ENCODE measurements around the gene HOXC10. TPM values are rescaled to one million over a fixed set of nuclear protein-coding genes. Genes with fewer than 3 reads are reported as not detected.

HOXC10 gene
- polyA plus RNA-seq, 4 donors, result 1.2 TPM; not detected in 3

DNA sequence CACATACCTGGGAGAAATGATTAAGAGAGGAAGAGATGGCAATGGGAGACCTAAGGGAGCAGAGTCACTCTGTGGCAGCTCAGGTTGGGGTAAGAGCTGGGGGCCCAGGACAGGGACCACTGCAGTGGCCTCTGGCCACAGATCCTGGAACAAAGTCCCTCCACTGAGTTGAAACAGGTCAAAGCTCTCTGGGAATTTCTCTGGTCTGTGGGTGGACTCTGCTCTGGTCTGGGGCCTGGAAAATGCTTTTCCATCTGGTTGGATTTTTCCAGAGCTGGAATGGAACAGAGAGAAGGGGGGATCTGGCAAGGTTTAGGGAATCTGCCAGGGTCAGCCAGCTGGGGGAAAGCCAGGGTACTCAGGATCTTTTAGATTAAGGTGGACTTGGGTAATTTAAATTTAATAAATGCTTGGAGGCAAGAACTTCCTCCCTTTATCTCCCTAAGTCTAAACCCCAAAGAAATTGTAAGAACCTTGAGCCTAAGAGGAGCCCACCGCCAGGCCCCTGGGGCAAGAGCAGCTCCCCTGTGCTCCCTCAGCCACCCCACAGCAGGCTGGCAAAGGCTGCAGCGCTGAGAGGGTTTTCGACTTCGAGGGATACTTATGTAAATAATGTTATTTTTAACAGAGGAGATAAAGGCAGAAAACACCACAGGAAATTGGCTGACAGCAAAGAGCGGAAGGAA is 3.7 kb downstream of the HOXC10 start:
- H3K27me3 ChIP-seq (ENCODE audit: control insufficient read depth in 3 of 3, insufficient read depth in 3 of 3, low read length in 3 of 3), result peaks cover 7 to 99% (median 70%) of the 10 kb centered on the region in 3 donors

DNA sequence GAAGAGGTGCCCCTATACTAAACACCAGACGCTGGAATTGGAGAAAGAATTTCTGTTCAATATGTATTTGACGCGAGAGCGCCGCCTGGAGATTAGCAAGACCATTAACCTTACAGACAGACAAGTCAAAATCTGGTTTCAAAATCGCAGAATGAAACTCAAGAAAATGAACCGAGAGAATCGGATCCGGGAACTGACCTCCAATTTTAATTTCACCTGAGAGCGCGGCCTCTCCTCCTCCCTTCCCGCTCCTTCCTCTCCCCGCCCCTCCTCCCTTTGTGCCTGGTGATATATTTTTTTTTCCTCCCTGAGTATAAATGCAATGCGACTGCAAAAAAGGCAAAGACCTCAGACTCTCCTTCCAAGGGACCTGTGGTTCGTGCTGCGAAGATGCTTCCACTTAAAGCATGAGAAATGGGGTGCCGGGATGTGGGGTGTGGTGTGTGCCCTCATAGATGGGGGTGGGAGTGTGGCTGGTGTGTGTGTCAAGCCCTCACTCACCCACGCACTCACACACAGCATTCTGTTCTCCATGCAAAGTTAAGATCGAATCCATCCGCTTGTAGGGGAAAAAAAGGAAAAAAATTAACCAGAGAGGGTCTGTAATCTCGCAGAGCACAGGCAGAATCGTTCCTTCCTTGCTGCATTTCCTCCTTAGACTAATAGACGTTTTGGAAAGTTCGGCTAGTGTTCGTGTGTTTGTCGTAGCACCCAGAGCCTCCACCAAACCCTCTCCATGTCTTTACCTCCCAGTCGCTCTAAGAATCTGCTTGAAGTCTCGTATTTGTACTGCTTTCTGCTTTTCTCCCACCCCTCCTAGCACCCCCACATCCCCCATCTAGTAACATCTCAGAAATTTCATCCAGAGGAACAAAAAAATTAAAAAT is 4.5 kb downstream of the HOXC10 start:
- Histone ChIP-seq H3K9me3 (ENCODE audit: control insufficient read depth in 2 of 2, insufficient read depth in 1 of 2, low read depth in 1 of 2, low read length in 1 of 2) (peaks cover 0 to 4% of the 10 kb centered on the region in 2 donors), H3K27ac (ENCODE audit: low read depth in 1 of 3, low read length in 2 of 3) (no peak overlapping the region), H3K4me1 (ENCODE audit: control insufficient read depth in 3 of 3, insufficient read depth in 2 of 3, low read depth in 1 of 3, low read length in 2 of 3) (peaks cover 5 to 38% (median 6%) of the 10 kb centered on the region in 3 donors), H3K27me3 (ENCODE audit: control insufficient read depth in 3 of 3, insufficient read depth in 3 of 3, low read length in 3 of 3) (peaks cover 7 to 99% (median 70%) of the 10 kb centered on the region in 3 donors), H3K36me3 (ENCODE audit: control insufficient read depth in 3 of 3, insufficient read depth in 2 of 3, low read depth in 1 of 3, low read length in 3 of 3) (no peaks in the 10 kb centered on the region), H3K4me3 (ENCODE audit: low read depth in 1 of 3, low read length in 3 of 3) (no peak overlapping the region)
- peak; percentile 56 to 71 for DNase-seq
- WGBS, 3 donors, result 3 to 5% (median 4%) methylated on average over 28 of the region's 28 CpGs
- no peak for FAIRE-seq

More for the DNA sequence above, 3.7 kb downstream of the HOXC10 start:
- Histone ChIP-seq H3K27ac (ENCODE audit: low read depth in 1 of 3, low read length in 2 of 3) (no peak overlapping the region), H3K36me3 (ENCODE audit: control insufficient read depth in 3 of 3, insufficient read depth in 2 of 3, low read depth in 1 of 3, low read length in 3 of 3) (no peaks in the 10 kb centered on the region), H3K9me3 (ENCODE audit: control insufficient read depth in 2 of 2, insufficient read depth in 1 of 2, low read depth in 1 of 2, low read length in 1 of 2) (peaks cover 0 to 4% of the 10 kb centered on the region in 2 donors), H3K4me1 (ENCODE audit: control insufficient read depth in 3 of 3, insufficient read depth in 2 of 3, low read depth in 1 of 3, low read length in 2 of 3) (peaks cover 3 to 32% (median 5%) of the 10 kb centered on the region in 3 donors), H3K4me3 (ENCODE audit: low read depth in 1 of 3, low read length in 3 of 3) (no peak overlapping the region)
- DNase-seq (peak in 1 of 2 donors; percentile 33), FAIRE-seq (no peak)
- WGBS, 3 donors, result 7 to 10% (median 8%) methylated on average over 5 of the region's 5 CpGs

GRCh38 chr12:53990311-53991076 is 5.5 kb downstream of the HOXC10 start:
- H3K9me3 ChIP-seq (ENCODE audit: control insufficient read depth in 2 of 2, insufficient read depth in 1 of 2, low read depth in 1 of 2, low read length in 1 of 2), result peaks cover 0 to 4% of the 10 kb centered on the region in 2 donors
- H3K4me1 ChIP-seq (ENCODE audit: control insufficient read depth in 3 of 3, insufficient read depth in 2 of 3, low read depth in 1 of 3, low read length in 2 of 3), result peaks cover 4 to 43% (median 8%) of the 10 kb centered on the region in 3 donors
- peak in 1 of 2 donors; percentile 32 for DNase-seq
- H3K27ac ChIP-seq (ENCODE audit: low read depth in 1 of 3, low read length in 2 of 3), result no peak overlapping the region
- H3K27me3 ChIP-seq (ENCODE audit: control insufficient read depth in 3 of 3, insufficient read depth in 3 of 3, low read length in 3 of 3), result peaks cover 7 to 100% (median 73%) of the 10 kb centered on the region in 3 donors
- H3K36me3 ChIP-seq (ENCODE audit: control insufficient read depth in 3 of 3, insufficient read depth in 2 of 3, low read depth in 1 of 3, low read length in 3 of 3), result no peaks in the 10 kb centered on the region
- 3 to 7% (median 4%) methylated on average over 27 of the region's 27 CpGs for WGBS, 3 donors
- no peak for FAIRE-seq
- H3K4me3 ChIP-seq (ENCODE audit: low read depth in 1 of 3, low read length in 3 of 3), result no peak overlapping the region

- Histone ChIP-seq H3K9me3 (ENCODE audit: control insufficient read depth in 2 of 2, insufficient read depth in 1 of 2, low read depth in 1 of 2, low read length in 1 of 2) (no peaks in the 10 kb centered on the region), H3K27ac (ENCODE audit: low read depth in 1 of 3, low read length in 2 of 3) (no peak overlapping the region), H3K4me1 (ENCODE audit: control insufficient read depth in 3 of 3, insufficient read depth in 2 of 3, low read depth in 1 of 3, low read length in 2 of 3) (peaks cover 4 to 44% (median 4%) of the 10 kb centered on the region in 3 donors), H3K4me3 (ENCODE audit: low read depth in 1 of 3, low read length in 3 of 3) (no peak overlapping the region), H3K36me3 (ENCODE audit: control insufficient read depth in 3 of 3, insufficient read depth in 2 of 3, low read depth in 1 of 3, low read length in 3 of 3) (no peaks in the 10 kb centered on the region), H3K27me3 (ENCODE audit: control insufficient read depth in 3 of 3, insufficient read depth in 3 of 3, low read length in 3 of 3) (peaks cover 7 to 100% (median 71%) of the 10 kb centered on the region in 3 donors)
- DNase-seq (no peak), FAIRE-seq (no peak)
- 4 to 7% (median 4%) methylated on average over 8 of the region's 8 CpGs for WGBS, 3 donors
Observed at GRCh38 chr12:53991077-53991460, 6.1 kb downstream of the HOXC10 start.

DNA sequence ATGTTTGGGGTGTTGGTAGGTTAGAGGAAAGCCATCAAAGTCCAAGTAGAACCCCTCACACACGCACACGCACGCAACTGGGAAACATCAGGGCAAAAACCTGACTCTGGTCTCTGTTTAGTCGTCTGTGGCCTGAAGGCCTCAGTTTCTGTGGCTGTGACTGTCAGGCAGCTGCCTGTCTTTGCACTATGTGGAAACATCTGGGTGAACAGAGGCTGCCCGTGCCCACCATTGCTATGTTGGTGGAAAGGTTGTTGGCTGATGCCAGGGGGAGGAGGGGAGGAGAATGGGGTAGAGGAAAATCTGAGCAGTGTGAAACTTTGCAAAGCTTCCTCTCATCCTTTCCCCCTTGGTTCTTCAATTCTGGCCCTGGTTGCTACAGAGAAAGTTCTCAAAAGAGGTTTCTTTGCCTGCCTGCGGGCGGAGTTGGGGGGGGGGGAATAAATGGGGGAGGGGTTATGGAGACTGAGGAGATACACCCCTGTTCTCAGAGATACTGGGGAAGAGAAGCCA is 7.5 kb downstream of the HOXC10 start:
- Histone ChIP-seq H3K9me3 (ENCODE audit: control insufficient read depth in 2 of 2, insufficient read depth in 1 of 2, low read depth in 1 of 2, low read length in 1 of 2) (peaks cover 0 to 3% of the 10 kb centered on the region in 2 donors), H3K36me3 (ENCODE audit: control insufficient read depth in 3 of 3, insufficient read depth in 2 of 3, low read depth in 1 of 3, low read length in 3 of 3) (no peaks in the 10 kb centered on the region), H3K4me3 (ENCODE audit: low read depth in 1 of 3, low read length in 3 of 3) (no peak overlapping the region), H3K4me1 (ENCODE audit: control insufficient read depth in 3 of 3, insufficient read depth in 2 of 3, low read depth in 1 of 3, low read length in 2 of 3) (peaks cover 4 to 40% (median 4%) of the 10 kb centered on the region in 3 donors), H3K27me3 (ENCODE audit: control insufficient read depth in 3 of 3, insufficient read depth in 3 of 3, low read length in 3 of 3) (peaks cover 7 to 100% (median 72%) of the 10 kb centered on the region in 3 donors), H3K27ac (ENCODE audit: low read depth in 1 of 3, low read length in 2 of 3) (no peak overlapping the region)
- FAIRE-seq (no peak), DNase-seq (no peak)
- WGBS, 3 donors, result 25 to 40% (median 25%) methylated on average over 7 of the region's 7 CpGs

- peaks cover 0 to 3% of the 10 kb centered on the region in 2 donors for H3K9me3 ChIP-seq (ENCODE audit: control insufficient read depth in 2 of 2, insufficient read depth in 1 of 2, low read depth in 1 of 2, low read length in 1 of 2)
- peaks cover 7 to 100% (median 76%) of the 10 kb centered on the region in 3 donors for H3K27me3 ChIP-seq (ENCODE audit: control insufficient read depth in 3 of 3, insufficient read depth in 3 of 3, low read length in 3 of 3)
Observed at GRCh38 chr12:53993162-53994008, 8.4 kb downstream of the HOXC10 start.

GRCh38 chr12:53994009-53994263 is 9.0 kb downstream of the HOXC10 start:
- Histone ChIP-seq H3K4me3 (ENCODE audit: low read depth in 1 of 3, low read length in 3 of 3) (no peak overlapping the region), H3K36me3 (ENCODE audit: control insufficient read depth in 3 of 3, insufficient read depth in 2 of 3, low read depth in 1 of 3, low read length in 3 of 3) (no peaks in the 10 kb centered on the region), H3K27ac (ENCODE audit: low read depth in 1 of 3, low read length in 2 of 3) (no peak overlapping the region), H3K4me1 (ENCODE audit: control insufficient read depth in 3 of 3, insufficient read depth in 2 of 3, low read depth in 1 of 3, low read length in 2 of 3) (peaks cover 4 to 29% (median 4%) of the 10 kb centered on the region in 3 donors), H3K27me3 (ENCODE audit: control insufficient read depth in 3 of 3, insufficient read depth in 3 of 3, low read length in 3 of 3) (peaks cover 7 to 100% (median 75%) of the 10 kb centered on the region in 3 donors), H3K9me3 (ENCODE audit: control insufficient read depth in 2 of 2, insufficient read depth in 1 of 2, low read depth in 1 of 2, low read length in 1 of 2) (peaks cover 0 to 3% of the 10 kb centered on the region in 2 donors)
- FAIRE-seq, result no peak
- 3 to 7% (median 3%) methylated on average over 19 of the region's 19 CpGs for WGBS, 3 donors
- DNase-seq, result peak in 1 of 2 donors; percentile 37

More at GRCh38 chr12:53993162-53994008, 8.4 kb downstream of the HOXC10 start:
- Histone ChIP-seq H3K36me3 (ENCODE audit: control insufficient read depth in 3 of 3, insufficient read depth in 2 of 3, low read depth in 1 of 3, low read length in 3 of 3) (no peaks in the 10 kb centered on the region), H3K27ac (ENCODE audit: low read depth in 1 of 3, low read length in 2 of 3) (no peak overlapping the region), H3K4me1 (ENCODE audit: control insufficient read depth in 3 of 3, insufficient read depth in 2 of 3, low read depth in 1 of 3, low read length in 2 of 3) (peaks cover 4 to 34% (median 4%) of the 10 kb centered on the region in 3 donors), H3K4me3 (ENCODE audit: low read depth in 1 of 3, low read length in 3 of 3) (no peak overlapping the region)
- 22 to 32% (median 27%) methylated on average over 18 of the region's 18 CpGs for WGBS, 3 donors
- no peak for FAIRE-seq
- no peak for DNase-seq

All from small intestine (tissue), 7 donors.